Dermis lymphatic vessel endothelial cell (primary cell): ENCODE measurements around the gene TMSB15A. TPM values are rescaled to one million over a fixed set of nuclear protein-coding genes. Genes with fewer than 3 reads are reported as not detected.

ENCODE experiments used
- total RNA-seq: library from RNA; depleted of rRNA; stranded (reverse); fragments of >200 nt; gene quantifications from 2 replicates; pipeline ENCODE4 v1.2.1, GENCODE V29; 2014

TMSB15A gene
- 0.33 and 0.86 TPM in 2 replicates for total RNA-seq

DNA sequence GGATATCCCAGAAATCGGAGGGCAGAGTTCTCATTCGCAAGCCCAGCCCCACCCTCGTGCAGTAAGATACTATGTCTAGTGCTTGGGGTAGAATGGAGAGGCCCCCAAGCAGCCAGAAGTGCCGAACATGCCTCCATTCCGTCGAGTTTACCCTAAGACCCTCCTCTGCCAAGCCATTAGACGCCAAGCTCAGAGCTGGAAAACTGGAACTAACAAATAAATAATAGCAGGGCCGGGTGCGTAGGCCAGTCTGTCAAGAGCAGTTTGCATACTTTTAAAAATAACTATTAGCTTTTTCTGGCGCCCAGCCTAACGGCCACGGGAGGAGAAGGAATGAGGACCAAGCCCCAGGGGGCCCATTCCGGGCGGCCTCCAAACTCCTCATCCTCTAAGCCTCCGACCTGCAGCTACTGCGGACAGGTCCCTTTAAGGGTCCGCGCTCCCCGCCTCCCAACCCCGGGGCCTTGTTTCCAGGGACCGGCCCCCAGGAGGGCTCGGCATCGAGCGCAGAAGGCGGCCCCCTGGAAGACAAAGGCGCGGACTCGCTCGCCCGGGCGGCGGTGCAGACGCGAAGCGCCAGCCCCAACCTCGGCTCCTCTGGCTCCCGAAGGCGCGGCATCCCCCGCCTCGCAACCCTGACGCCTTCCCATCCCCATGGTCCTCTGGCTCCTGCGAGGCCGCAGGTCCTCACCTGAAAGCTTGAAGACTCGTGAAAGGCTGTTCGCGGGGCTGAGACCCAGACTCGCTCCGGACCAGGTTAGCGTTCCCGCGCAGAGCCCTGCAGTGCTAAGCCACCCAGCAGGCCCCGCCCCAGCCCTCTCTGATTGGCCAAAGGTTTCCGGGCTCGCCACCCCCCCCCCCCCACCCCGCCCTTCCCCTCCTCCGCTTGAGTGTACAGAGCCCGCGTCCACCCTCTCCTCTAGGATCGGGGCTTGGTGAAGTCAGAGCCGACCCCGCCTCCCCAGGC lies at the start of gene TMSB15A:
TMSB15A (minus strand) TSS at position 765 of the 967 bp plus-strand sequence.

DNA sequence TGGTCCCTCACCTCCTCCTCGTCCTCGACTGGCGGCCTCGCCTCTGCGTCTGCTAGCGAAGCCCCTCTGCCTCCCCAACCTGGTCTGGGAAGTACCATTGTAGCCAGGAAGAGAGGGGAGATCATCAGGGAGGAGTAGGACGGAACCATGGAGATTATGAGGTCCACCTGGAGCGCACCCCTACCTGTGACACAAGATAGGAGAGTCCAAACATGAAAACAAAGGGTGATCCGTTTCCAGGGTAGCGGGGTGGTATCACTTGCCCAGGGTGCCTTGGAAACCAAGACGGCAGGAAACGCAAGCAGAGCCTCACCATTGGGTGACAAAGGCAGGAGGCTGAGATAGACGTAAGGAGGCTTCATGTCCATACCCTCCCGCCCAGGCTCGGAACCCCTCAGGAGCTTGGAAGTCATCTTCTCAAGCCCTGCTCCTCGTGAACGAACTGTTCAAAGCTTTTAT lies 44.7 kb downstream of the TMSB15A start, which contains the start of gene TCP11X2:
TCP11X2 (minus strand) TSS at position 51 of the 459 bp plus-strand sequence.

Other genes starting within 250 kb of the TMSB15A start
- not detected in 2 replicates for gene NXF2B, start 76.7 kb downstream of the TMSB15A start, total RNA-seq
- gene TCP11X2, start 44.9 kb downstream of the TMSB15A start, total RNA-seq: not detected in 2 replicates
- gene ARMCX5, start 82.8 kb upstream of the TMSB15A start, total RNA-seq: 21.9 and 28.1 TPM in 2 replicates
- 1.5 and 1.8 TPM in 2 replicates for gene GPRASP1, start 134.7 kb upstream of the TMSB15A start, total RNA-seq
- gene GPRASP2, start 195.7 kb upstream of the TMSB15A start, total RNA-seq: 12.4 and 20.5 TPM in 2 replicates
- 3.4 and 6.0 TPM in 2 replicates for gene GPRASP3, start 204.0 kb upstream of the TMSB15A start, total RNA-seq